GM23338 (cell line): Measurements from ENCODE around the gene ENTR1. TPM values are rescaled to one million over a fixed set of nuclear protein-coding genes. Genes with fewer than 3 reads are reported as not detected.

Experiments used
- ATAC-seq: fragments of 200-7000 bp; cut with Tn5 transposase; 3 replicates; pipeline ENCODE4 v1.9.1; 2020
- DNase-seq: peaks from one replicate; pipeline ENCODE4 v3.0.0-alpha.2; 2015; ENCODE audit warnings: low spot score
- H2AFZ ChIP-seq: fragments of 200-600 bp; sonication (generic); 2 replicates; pipeline ENCODE4 v1.8.0; 2016; ENCODE audit warnings: antibody characterized with exemption, mild to moderate bottlenecking, moderate library complexity
- H3F3A ChIP-seq: fragments of 200-600 bp; sonication (generic); replicated peaks from 2 replicates; pipeline ENCODE4 v1.8.0; 2017; ENCODE audit warnings: antibody characterized with exemption, mixed run types, low read depth
- H3K27ac ChIP-seq: fragments of 200-600 bp; sonication (generic); 2 replicates; pipeline ENCODE4 v1.6.1; 2016; ENCODE audit warnings: low read depth
- H3K27me3 ChIP-seq: fragments of 200-600 bp; sonication (generic); 2 replicates; pipeline ENCODE4 v1.8.0; 2016; ENCODE audit warnings: mild to moderate bottlenecking, mixed run types, moderate library complexity; ENCODE audit not compliant: insufficient read depth
- H3K36me3 ChIP-seq: fragments of 200-600 bp; sonication (generic); 2 replicates; pipeline ENCODE4 v1.8.0; 2016; ENCODE audit warnings: mild to moderate bottlenecking; ENCODE audit not compliant: insufficient read depth
- H3K4me1 ChIP-seq: fragments of 200-600 bp; sonication (generic); 2 replicates; pipeline ENCODE4 v1.8.0; 2016; ENCODE audit warnings: mild to moderate bottlenecking, moderate library complexity; ENCODE audit not compliant: insufficient read depth
- H3K4me2 ChIP-seq: fragments of 200-600 bp; sonication (generic); 2 replicates; pipeline ENCODE4 v1.7.1; 2017; ENCODE audit warnings: mixed run types
- H3K4me3 ChIP-seq: fragments of 200-600 bp; sonication (generic); 2 replicates; pipeline ENCODE4 v1.6.1; 2016; ENCODE audit warnings: mixed run types
- H3K79me2 ChIP-seq: fragments of 200-600 bp; sonication (generic); replicated peaks from 2 replicates; pipeline ENCODE4 v1.8.0; 2017; ENCODE audit warnings: mild to moderate bottlenecking; ENCODE audit not compliant: insufficient read depth
- H3K9me2 ChIP-seq: fragments of 200-600 bp; sonication (generic); 2 replicates; pipeline ENCODE4 v1.8.0; 2017; ENCODE audit not compliant: insufficient read depth
- H4K20me1 ChIP-seq: fragments of 200-600 bp; sonication (generic); replicated peaks from 2 replicates; pipeline ENCODE4 v1.8.0; 2017; ENCODE audit warnings: mild to moderate bottlenecking; ENCODE audit not compliant: insufficient read depth
- H3K27ac Mint-ChIP-seq: 2 replicates; pipeline ENCODE4 v1.8.0; 2020; ENCODE audit warnings: inconsistent platforms, mild to moderate bottlenecking, moderate library complexity, mixed read lengths
- H3K27me3 Mint-ChIP-seq: 3 replicates; pipeline ENCODE4 v1.8.0; 2022; ENCODE audit warnings: low read depth, mild to moderate bottlenecking, moderate library complexity, mixed read lengths, inconsistent platforms; ENCODE audit not compliant: insufficient read depth, poor library complexity
- H3K36me3 Mint-ChIP-seq: 3 replicates; pipeline ENCODE4 v1.8.0; 2021; ENCODE audit warnings: low read depth, mild to moderate bottlenecking, inconsistent platforms, moderate library complexity, mixed read lengths
- H3K4me1 Mint-ChIP-seq: 3 replicates; pipeline ENCODE4 v1.8.0; 2020; ENCODE audit warnings: mild to moderate bottlenecking, inconsistent platforms, mixed read lengths
- H3K4me3 Mint-ChIP-seq: 3 replicates; pipeline ENCODE4 v1.8.0; 2021; ENCODE audit warnings: moderate library complexity, mild to moderate bottlenecking, inconsistent platforms, mixed read lengths
- H3K9me3 Mint-ChIP-seq: 3 replicates; pipeline ENCODE4 v1.8.0; 2020; ENCODE audit warnings: moderate library complexity, mild to moderate bottlenecking, inconsistent platforms, mixed read lengths
- CREB1 ChIP-seq: fragments of 250-450 bp; sonication (Bioruptor Pico); IDR thresholded peaks from 2 replicates; pipeline ENCODE4 v1.5.0; 2020; ENCODE audit warnings: low read depth, mild to moderate bottlenecking, moderate library complexity
- EZH2 ChIP-seq: fragments of 200-600 bp; sonication (generic); IDR thresholded peaks from one replicate; pipeline ENCODE4 v1.8.0; 2017; ENCODE audit warnings: antibody characterized with exemption, mild to moderate bottlenecking, low read depth; ENCODE audit not compliant: unreplicated experiment
- JUNB ChIP-seq: IDR thresholded peaks from one replicate; pipeline ENCODE4 v1.6.1; 2016; ENCODE audit warnings: antibody characterized with exemption; ENCODE audit not compliant: unreplicated experiment
- NANOG ChIP-seq: IDR thresholded peaks from 2 replicates; pipeline ENCODE4 v1.6.1; 2016; ENCODE audit warnings: antibody characterized with exemption, borderline replicate concordance
- POLR2AphosphoS5 ChIP-seq: IDR thresholded peaks from 2 replicates; pipeline ENCODE4 v1.6.1; 2016; ENCODE audit warnings: antibody characterized with exemption, low read depth
- STAT1 ChIP-seq: IDR thresholded peaks from one replicate; pipeline ENCODE4 v1.6.1; 2016; ENCODE audit warnings: antibody characterized with exemption; ENCODE audit not compliant: unreplicated experiment
- ZNF114 ChIP-seq: fragments of 250-450 bp; sonication (Bioruptor Pico); IDR thresholded peaks from 2 replicates; pipeline ENCODE4 v1.5.0; 2020; ENCODE audit warnings: mild to moderate bottlenecking, moderate library complexity
- ZNF331 ChIP-seq: fragments of 250-450 bp; sonication (Bioruptor Pico); IDR thresholded peaks from 2 replicates; pipeline ENCODE4 v1.5.0; 2020; ENCODE audit warnings: low read depth, mild to moderate bottlenecking, moderate library complexity
- polyA plus RNA-seq: library from polyadenylated mRNA; unstranded; fragments of >200 nt; fragmentation: Nextera tagmentation; extraction: Ambion mirVana; gene quantifications from 2 replicates; pipeline ENCODE4 v1.2.1, GENCODE V29; 2016
- total RNA-seq: library from RNA; depleted of rRNA; stranded (reverse); fragments of >200 nt; shearing (Covaris generic); gene quantifications from 2 replicates; pipeline ENCODE4 v1.2.3, GENCODE V29; 2014
- TF ChIP-seq, protein P1 (sequence below): IDR thresholded peaks from 2 replicates; pipeline ENCODE4 v1.6.1; 2016; ENCODE audit warnings: antibody characterized with exemption
- TF ChIP-seq, protein P2 (sequence below): IDR thresholded peaks from one replicate; pipeline ENCODE4 v1.6.1; 2018; ENCODE audit warnings: antibody characterized with exemption; ENCODE audit not compliant: unreplicated experiment
- TF ChIP-seq, protein P3 (sequence below), 2 experiments: fragments of 200-600 bp in 1 of 2; sonication (generic) in 1 of 2; conservative IDR thresholded peaks; 2 replicates each; pipeline versions ENCODE4 v1.5.1 to v1.6.1; 2016 to 2017; ENCODE audit warnings: antibody characterized with exemption in 2 of 2, low read depth in 2 of 2, mild to moderate bottlenecking in 2 of 2, moderate library complexity in 1 of 2
- TF ChIP-seq, protein P4 (sequence below): fragments of 250-450 bp; sonication (Bioruptor Pico); IDR thresholded peaks from 2 replicates; pipeline ENCODE4 v1.5.0; 2020; ENCODE audit warnings: mild to moderate bottlenecking, moderate library complexity

The ENTR1 gene
- total and polyA plus RNA-seq, 2 experiments from 2014 or later, result 25.6 to 91.9 TPM

DNA sequence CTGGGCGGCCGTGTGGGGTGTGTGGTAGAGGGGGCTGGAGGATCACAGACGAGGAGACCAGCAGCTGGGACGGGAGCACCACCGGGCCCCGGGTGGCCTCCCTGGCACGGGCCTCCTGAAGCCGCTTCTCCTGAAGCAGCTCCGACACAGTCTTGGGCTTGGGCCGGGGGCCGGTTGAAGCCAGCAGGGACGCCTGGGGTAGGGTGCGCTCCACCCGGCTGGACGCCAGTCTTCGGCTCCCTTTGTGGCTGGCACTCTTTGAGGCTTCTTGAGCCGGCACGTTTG, 31.5 kb downstream of the ENTR1 start (continued):
- TF ChIP-seq NANOG (no peak), ZNF331 (no peak), POLR2AphosphoS5 (no peak), STAT1 (no peak)

DNA sequence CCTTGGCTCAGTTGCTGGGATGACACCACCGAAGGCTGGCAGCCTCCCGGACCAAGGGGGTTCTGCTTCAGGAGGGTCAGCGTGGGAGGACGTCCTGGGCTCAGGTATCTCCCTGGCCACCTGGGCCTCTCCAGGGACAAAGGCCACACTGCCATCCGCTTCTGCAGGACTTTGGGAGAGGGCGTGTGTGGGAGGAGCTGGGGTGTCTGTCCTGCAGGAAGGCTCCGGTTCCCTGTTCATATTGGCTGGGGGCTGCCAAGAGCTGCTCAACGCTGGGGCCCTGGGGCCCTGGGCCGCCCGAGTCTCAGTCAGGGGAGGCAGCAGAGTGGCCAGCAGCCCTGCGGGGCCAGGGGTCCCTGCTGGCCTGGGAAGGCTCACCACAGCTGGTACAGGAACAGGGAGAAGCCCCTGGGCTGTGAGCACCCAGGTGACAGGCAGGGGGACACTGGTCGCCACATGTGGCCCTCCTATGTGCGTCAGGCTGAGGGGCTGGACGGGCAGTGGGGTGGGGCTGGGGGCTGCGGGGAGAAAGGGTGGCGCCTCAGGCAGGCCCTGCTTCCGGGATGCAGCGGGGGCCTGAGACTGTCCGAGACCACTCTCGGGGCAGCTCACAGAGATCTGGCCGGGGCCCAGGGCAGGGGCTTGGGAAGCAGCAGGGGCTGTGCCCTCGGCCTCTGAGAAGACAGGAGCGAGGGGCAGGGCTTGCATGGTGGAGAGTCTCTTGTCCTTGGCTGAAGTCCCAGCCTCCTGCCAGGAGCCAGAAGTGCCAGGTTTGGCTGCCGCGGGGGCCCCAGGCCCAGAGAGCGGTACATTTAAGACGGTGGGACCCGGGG, 32.0 kb downstream of the ENTR1 start:
- no peaks in the 10 kb centered on the region for H3K9me3 Mint-ChIP-seq
- no peaks in the 10 kb centered on the region for H3K27me3 ChIP-seq
- H3K79me2 ChIP-seq, result no peaks in the 10 kb centered on the region
- no peaks in the 10 kb centered on the region for H3K36me3 ChIP-seq
- peaks cover 4% of the 10 kb centered on the region; the same call in 1 of the 2 replicates for H4K20me1 ChIP-seq
- no peaks in the 10 kb centered on the region for H3K4me1 Mint-ChIP-seq
- H3K4me1 ChIP-seq, result no peaks in the 10 kb centered on the region
- H3K27ac Mint-ChIP-seq, result no peak overlapping the region
- H3K4me2 ChIP-seq, result no peak overlapping the region
- DNase-seq, result no peak
- peaks cover 3% of the 10 kb centered on the region for H3K27me3 Mint-ChIP-seq
- H3K4me3 Mint-ChIP-seq, result no peak overlapping the region
- H2AFZ ChIP-seq, result no peak overlapping the region
- H3K36me3 Mint-ChIP-seq, result peaks cover 18% of the 10 kb centered on the region
- no peak overlapping the region for H3K27ac ChIP-seq
- H3K4me3 ChIP-seq, result no peak overlapping the region
- ATAC-seq, result no peak
- H3F3A ChIP-seq, result no peaks in the 10 kb centered on the region
- no peaks in the 10 kb centered on the region for H3K9me2 ChIP-seq
- TF ChIP-seq, protein P1, sequence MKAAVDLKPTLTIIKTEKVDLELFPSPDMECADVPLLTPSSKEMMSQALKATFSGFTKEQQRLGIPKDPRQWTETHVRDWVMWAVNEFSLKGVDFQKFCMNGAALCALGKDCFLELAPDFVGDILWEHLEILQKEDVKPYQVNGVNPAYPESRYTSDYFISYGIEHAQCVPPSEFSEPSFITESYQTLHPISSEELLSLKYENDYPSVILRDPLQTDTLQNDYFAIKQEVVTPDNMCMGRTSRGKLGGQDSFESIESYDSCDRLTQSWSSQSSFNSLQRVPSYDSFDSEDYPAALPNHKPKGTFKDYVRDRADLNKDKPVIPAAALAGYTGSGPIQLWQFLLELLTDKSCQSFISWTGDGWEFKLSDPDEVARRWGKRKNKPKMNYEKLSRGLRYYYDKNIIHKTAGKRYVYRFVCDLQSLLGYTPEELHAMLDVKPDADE, result no peak
- no peak for TF ChIP-seq CREB1
- TF ChIP-seq JUNB, result no peak
- no peak for TF ChIP-seq NANOG
- no peak for TF ChIP-seq ZNF114 (CRISPR knock-in tag)
- no peak for TF ChIP-seq POLR2AphosphoS5
- TF ChIP-seq, protein P2, sequence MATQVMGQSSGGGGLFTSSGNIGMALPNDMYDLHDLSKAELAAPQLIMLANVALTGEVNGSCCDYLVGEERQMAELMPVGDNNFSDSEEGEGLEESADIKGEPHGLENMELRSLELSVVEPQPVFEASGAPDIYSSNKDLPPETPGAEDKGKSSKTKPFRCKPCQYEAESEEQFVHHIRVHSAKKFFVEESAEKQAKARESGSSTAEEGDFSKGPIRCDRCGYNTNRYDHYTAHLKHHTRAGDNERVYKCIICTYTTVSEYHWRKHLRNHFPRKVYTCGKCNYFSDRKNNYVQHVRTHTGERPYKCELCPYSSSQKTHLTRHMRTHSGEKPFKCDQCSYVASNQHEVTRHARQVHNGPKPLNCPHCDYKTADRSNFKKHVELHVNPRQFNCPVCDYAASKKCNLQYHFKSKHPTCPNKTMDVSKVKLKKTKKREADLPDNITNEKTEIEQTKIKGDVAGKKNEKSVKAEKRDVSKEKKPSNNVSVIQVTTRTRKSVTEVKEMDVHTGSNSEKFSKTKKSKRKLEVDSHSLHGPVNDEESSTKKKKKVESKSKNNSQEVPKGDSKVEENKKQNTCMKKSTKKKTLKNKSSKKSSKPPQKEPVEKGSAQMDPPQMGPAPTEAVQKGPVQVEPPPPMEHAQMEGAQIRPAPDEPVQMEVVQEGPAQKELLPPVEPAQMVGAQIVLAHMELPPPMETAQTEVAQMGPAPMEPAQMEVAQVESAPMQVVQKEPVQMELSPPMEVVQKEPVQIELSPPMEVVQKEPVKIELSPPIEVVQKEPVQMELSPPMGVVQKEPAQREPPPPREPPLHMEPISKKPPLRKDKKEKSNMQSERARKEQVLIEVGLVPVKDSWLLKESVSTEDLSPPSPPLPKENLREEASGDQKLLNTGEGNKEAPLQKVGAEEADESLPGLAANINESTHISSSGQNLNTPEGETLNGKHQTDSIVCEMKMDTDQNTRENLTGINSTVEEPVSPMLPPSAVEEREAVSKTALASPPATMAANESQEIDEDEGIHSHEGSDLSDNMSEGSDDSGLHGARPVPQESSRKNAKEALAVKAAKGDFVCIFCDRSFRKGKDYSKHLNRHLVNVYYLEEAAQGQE, result no peak
- TF ChIP-seq STAT1, result no peak
- TF ChIP-seq, protein P3, sequence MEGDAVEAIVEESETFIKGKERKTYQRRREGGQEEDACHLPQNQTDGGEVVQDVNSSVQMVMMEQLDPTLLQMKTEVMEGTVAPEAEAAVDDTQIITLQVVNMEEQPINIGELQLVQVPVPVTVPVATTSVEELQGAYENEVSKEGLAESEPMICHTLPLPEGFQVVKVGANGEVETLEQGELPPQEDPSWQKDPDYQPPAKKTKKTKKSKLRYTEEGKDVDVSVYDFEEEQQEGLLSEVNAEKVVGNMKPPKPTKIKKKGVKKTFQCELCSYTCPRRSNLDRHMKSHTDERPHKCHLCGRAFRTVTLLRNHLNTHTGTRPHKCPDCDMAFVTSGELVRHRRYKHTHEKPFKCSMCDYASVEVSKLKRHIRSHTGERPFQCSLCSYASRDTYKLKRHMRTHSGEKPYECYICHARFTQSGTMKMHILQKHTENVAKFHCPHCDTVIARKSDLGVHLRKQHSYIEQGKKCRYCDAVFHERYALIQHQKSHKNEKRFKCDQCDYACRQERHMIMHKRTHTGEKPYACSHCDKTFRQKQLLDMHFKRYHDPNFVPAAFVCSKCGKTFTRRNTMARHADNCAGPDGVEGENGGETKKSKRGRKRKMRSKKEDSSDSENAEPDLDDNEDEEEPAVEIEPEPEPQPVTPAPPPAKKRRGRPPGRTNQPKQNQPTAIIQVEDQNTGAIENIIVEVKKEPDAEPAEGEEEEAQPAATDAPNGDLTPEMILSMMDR (conservative IDR thresholded peaks at IDR 0.05; ENCODE audit: low read depth in 2 of 2), result no peak
- TF ChIP-seq, protein P4, sequence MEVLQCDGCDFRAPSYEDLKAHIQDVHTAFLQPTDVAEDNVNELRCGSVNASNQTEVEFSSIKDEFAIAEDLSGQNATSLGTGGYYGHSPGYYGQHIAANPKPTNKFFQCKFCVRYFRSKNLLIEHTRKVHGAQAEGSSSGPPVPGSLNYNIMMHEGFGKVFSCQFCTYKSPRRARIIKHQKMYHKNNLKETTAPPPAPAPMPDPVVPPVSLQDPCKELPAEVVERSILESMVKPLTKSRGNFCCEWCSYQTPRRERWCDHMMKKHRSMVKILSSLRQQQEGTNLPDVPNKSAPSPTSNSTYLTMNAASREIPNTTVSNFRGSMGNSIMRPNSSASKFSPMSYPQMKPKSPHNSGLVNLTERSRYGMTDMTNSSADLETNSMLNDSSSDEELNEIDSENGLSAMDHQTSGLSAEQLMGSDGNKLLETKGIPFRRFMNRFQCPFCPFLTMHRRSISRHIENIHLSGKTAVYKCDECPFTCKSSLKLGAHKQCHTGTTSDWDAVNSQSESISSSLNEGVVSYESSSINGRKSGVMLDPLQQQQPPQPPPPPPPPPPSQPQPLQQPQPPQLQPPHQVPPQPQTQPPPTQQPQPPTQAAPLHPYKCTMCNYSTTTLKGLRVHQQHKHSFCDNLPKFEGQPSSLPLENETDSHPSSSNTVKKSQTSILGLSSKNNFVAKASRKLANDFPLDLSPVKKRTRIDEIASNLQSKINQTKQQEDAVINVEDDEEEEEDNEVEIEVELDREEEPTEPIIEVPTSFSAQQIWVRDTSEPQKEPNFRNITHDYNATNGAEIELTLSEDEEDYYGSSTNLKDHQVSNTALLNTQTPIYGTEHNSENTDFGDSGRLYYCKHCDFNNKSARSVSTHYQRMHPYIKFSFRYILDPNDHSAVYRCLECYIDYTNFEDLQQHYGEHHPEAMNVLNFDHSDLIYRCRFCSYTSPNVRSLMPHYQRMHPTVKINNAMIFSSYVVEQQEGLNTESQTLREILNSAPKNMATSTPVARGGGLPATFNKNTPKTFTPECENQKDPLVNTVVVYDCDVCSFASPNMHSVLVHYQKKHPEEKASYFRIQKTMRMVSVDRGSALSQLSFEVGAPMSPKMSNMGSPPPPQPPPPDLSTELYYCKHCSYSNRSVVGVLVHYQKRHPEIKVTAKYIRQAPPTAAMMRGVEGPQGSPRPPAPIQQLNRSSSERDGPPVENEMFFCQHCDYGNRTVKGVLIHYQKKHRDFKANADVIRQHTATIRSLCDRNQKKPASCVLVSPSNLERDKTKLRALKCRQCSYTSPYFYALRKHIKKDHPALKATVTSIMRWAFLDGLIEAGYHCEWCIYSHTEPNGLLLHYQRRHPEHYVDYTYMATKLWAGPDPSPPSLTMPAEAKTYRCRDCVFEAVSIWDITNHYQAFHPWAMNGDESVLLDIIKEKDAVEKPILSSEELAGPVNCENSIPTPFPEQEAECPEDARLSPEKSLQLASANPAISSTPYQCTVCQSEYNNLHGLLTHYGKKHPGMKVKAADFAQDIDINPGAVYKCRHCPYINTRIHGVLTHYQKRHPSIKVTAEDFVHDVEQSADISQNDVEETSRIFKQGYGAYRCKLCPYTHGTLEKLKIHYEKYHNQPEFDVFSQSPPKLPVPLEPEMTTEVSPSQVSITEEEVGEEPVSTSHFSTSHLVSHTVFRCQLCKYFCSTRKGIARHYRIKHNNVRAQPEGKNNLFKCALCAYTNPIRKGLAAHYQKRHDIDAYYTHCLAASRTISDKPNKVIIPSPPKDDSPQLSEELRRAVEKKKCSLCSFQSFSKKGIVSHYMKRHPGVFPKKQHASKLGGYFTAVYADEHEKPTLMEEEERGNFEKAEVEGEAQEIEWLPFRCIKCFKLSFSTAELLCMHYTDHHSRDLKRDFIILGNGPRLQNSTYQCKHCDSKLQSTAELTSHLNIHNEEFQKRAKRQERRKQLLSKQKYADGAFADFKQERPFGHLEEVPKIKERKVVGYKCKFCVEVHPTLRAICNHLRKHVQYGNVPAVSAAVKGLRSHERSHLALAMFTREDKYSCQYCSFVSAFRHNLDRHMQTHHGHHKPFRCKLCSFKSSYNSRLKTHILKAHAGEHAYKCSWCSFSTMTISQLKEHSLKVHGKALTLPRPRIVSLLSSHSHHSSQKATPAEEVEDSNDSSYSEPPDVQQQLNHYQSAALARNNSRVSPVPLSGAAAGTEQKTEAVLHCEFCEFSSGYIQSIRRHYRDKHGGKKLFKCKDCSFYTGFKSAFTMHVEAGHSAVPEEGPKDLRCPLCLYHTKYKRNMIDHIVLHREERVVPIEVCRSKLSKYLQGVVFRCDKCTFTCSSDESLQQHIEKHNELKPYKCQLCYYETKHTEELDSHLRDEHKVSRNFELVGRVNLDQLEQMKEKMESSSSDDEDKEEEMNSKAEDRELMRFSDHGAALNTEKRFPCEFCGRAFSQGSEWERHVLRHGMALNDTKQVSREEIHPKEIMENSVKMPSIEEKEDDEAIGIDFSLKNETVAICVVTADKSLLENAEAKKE, result no peak
- TF ChIP-seq EZH2, result no peak
- no peak for TF ChIP-seq ZNF331
